HG02981 (cell line): ENCODE results near the gene CHST11.
A peak's percentile ranks its signal among the peaks of the same experiment; 100 is the strongest.

Experiments
- ATAC-seq: cut with Tn5 transposase; IDR thresholded peaks from one replicate; pipeline ENCODE4 v1.9.1; 2021; ENCODE audit warnings: mild to moderate bottlenecking, moderate library complexity; ENCODE audit not compliant: unreplicated experiment

The CHST11 gene

GRCh38 chr12:104501660-104502059 lies 44.9 kb downstream of the CHST11 start:
- ATAC-seq = no peak

DNA sequence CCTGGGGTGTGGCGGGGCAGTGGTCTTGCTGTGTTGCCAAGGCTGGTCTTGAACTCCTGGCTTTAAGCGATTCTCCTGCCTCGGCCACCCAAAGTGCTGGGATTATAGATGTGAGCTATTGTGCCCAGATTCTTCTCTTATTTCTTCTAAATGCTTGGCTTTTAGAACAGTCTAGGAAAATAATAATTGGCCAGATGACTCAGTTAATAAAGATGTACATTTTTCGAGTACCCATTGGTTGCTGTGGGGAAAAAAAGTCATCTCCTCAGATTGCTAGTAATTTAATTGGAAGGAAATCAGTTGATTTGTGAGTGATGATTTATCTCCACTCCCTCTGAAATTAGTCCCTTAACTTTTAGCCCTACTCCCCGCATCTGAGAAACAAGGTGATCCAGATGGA lies 45.5 kb downstream of the CHST11 start:
- no peak for ATAC-seq

DNA sequence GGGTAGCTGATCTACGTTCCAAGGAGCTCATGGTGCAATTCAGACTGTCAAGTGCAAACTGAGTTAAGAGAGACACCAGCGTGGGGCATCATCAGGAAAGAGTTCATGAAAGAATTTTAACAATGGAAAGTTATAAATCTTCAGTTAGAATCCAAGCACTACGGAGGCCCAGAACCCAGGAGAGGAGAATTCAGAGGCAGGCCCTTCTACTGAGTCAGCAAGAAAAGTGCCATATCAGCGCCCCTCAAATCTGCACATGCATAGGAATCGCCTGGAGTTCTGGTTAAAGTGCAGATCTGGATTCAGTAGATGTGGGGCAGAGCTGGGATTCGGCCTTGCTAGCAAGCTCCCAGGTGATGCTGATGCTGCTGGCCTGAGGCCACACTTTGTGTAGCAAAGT lies 45.9 kb downstream of the CHST11 start:
- ATAC-seq = no peak

- ATAC-seq = no peak
Measured at GRCh38 chr12:104503191-104503590, 46.4 kb downstream of the CHST11 start.

DNA sequence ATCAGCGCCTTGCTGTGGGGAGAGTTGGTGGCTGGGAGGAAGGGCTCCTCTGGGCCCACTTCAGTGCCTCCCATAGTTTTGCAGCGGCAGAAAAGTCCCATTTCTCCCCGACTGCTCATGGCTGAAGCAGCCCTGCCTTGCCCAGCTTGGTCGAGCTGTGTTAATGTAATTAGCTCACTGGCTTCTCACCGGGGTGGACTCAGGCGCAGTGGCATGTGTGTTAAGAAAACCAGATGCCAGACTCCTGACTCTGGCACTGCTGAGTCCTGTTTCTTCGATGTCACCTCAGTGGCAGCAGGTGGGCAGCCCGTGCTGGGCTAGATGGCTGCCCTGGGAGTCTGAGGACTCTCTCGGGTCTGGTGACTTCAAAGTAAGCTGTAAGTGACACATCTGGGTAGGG lies 47.4 kb downstream of the CHST11 start:
- ATAC-seq = no peak

DNA sequence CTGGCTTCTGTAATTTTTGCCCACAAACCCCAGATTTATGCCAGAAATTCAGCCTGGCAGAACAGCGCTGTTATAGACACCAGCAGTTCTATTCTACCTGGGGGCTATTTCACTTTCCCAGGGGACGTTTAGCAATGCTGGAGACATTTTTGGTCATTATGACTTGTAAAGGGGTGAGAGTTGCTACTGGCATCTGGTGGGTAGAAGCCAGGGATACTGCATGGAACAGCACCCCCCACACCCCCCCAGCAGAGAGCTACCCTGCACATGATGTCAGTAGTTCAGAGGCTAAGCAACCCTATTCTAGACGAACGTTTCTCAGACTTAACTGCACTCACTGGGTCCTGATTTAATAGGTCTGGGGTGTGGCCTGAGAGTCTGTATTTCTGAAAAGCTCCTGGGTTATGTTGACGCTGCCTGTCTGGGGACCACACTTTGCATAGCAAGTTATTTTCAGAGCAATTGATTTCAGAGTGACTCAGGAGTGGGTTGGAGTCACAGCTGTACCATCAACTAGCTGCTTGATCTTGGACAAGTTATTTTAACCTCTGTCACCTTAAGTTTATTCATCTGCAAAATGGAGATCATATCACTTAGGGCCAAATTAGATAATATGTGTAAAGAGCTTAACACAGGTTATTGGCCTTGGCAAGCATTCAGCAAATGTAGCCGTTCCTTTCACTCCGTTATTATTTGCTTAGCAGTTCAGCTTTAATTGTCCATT lies 48.5 kb downstream of the CHST11 start:
- ATAC-seq = peak; percentile 87

DNA sequence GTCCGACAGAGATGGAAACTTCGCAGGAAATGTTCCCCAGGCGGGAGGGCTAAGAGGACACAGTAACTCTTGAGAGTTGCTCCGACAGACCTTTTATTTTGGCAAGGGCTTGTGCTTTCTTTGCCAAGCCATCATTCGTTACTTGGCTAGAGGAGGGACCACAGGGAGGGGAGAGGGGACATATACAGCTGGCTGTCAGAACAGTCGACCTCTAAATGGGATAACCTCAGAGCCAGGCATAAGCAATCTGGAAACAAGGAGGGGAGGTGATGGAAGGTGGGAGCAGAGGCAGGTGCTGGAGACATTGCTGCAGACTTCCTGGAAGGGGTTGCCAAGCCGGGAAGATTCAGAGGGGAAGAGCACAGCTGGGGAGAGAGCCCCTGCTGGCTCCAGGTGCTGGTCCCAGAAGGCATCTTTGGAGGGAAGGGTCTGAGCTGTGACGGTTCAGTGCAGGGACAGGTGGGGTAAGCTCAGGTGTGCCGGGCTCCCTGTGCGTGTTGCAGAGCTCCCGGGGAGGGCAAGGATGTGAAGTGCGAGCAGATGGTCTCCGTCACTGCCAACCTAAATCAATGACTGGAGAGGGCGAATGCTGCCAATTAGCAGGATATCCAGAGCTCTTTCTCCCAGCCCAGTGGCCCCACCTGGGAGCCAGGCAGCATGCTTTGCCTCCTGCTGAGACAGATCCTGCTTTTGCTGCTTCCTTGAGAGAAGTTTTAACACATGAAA lies 50.1 kb downstream of the CHST11 start:
- no peak for ATAC-seq

DNA sequence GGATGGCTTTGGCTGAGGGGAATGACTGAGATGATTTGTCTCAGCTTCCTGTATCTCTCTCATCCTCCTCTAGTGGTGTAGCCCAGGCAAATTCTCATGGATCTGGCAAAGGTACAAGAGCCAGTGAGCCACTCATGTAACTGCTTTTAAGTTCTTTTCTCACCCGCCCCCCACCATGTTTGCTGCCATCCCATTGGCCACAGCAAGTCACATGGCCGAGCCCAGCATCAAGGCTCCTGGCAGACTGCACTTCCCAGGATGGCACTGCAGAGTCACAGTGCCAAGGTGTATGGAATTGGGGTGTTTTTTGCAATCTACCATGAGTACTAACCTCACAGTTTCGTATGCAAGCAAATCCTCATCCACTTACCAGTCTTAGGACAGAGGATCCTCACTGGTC lies 50.9 kb downstream of the CHST11 start:
- ATAC-seq = no peak

DNA sequence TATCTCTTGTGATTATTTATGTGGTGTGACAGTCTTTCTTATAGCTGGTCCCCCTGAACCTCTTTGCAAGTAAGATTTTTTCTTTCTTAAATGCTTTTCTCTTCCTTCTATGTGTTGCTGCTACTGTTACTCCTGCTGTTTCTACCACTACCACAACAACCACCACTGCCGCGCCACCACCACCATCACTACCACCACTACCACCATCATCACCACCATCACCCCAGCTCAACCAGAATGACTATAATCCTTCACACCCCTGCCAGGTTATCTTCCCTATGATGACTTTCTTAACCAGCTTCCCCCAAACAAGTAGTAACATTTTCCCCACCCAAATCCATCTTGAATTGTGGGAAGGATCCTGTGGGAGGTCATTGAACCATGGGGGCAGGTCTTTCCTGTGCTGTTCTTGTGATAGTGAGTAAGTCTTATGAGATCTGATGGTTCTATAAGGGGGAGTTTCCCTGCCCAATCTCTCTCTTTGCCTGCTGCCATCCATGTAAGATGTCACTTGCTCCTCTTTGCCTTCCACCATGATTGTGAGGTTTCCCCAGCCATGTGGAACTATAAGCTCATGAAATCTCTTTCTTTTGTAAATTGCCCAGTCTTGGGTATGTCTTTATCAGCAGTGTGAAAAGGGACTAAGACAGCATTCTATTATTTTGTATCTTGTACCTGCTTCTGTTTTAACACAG lies 52.2 kb downstream of the CHST11 start:
- ATAC-seq = no peak

DNA sequence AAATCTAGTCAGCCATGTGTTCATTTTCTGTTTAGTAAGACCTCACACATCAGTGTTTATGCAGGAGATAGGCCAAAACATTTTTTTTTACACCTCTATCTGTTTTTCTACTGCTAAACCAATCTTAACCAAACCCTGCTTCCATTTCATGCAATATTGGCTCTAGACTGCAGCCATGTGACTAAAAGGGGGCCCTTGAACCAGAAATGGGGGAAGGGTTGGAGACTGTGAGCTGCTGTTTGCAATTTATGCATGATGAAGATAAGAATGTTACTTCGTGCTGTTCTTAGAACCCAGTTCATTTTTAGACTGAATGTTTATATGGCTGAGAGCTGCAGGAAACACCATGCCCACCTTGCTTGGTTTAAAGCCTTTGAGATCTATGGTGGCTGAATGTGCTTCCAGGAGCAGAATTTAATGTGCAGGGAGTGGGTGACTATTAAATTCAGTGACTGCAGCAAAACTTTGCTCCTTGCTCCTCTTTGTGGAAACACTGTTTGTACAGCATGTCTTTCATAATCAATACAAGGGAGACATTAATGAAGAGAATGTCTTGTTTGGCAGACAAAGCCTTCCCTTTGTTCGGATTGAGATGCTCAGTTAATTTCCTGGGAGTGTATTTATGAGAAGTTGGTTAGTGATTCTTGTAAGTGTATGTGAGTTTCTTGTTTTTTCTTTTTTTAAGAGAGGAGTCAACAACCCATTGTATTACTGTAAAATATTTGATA lies 53.6 kb downstream of the CHST11 start:
- ATAC-seq = no peak

GRCh38 chr12:104510873-104511440 lies 54.2 kb downstream of the CHST11 start:
- ATAC-seq = no peak

DNA sequence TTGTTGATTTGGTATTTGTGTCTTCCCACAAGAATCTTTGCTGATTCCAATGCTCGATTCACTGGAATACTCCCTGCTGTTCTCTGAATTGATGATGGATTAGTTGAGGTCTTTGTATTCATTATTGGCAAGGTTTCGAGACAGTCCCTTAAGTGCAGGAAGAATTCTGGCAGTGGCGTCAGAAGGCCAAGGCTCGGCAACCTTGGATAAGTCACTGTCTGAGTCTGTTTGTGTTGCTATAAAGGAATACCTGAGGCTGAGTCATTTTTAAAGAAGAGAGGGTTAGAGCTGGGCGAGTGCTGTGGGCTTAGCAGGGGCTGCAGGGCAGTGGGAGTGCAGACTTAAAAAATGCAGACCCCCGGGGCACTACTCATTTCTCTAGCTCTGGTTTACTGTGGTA lies 56.9 kb downstream of the CHST11 start:
- ATAC-seq = no peak

- ATAC-seq = no peak
Measured at GRCh38 chr12:104514092-104514810, 57.5 kb downstream of the CHST11 start.

DNA sequence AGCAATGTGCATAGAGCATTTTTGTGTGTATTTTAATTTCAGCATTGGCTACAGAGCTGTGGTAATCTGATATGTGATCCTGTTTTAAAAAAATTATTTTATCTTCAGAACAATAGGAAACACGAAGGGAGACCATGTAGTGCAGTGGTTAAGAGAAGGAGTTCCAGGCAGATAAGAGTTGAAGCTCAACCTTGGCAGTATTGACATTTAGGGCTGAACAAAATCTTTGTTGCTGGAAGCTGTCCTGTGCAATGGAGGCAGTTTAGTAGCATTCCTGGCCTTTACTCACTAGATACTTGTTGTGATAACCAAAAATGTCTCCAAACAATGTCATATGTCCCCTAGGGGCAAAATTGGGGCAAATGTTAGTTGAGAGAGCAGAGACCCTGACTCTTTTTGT lies 59.2 kb downstream of the CHST11 start:
- no peak for ATAC-seq

DNA sequence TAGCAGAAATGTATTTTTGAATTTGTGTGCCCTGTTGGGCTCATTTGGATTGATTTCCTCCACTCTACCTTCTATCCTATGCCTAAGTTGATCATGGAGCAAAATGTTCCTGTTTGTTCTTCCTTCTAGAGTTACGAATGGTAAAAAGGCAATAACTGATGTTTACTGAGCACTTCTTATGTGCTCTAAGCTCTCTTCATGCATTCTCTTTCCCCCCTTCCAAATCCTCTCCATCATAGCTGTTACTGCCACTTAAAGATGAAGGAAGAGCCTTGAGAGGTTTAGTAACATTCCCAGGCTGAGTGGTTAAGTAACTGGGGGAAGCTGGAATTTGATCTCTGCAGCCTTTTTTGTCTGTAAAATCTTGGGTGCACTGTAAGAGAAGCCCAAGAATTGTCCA lies 60.1 kb downstream of the CHST11 start:
- no peak for ATAC-seq

GRCh38 chr12:104517880-104518279 lies 61.1 kb downstream of the CHST11 start:
- no peak for ATAC-seq

GRCh38 chr12:104519190-104520019 lies 62.7 kb downstream of the CHST11 start:
- peak; percentile 49 for ATAC-seq

GRCh38 chr12:104520242-104520900 lies 63.6 kb downstream of the CHST11 start:
- peak; percentile 69 for ATAC-seq

DNA sequence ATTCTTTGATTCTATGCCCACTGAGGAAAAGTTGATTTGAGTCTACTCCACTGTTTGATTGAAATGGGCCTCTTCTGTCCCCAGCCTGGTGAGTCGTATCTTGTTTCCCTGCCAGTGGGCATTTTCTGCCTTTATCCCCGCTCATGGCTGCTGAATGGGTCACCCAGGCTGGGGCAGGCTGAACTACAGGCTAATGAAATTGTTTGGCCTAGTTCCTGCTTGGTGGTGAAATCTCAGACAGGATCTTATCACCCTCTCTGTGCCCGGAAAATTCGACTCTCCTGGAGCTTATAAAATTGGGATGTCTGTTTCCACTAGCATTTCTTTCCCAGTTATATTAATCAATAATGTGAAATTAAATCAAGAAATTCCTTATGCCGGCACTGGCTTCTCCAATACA lies 65.0 kb downstream of the CHST11 start:
- ATAC-seq = no peak
